Measurements from ENCODE around the gene HOXC11.

- TF ChIP-seq ATF3 (IDR thresholded peaks at IDR 0.05; ENCODE audit: borderline replicate concordance, extremely low read depth, low read depth, low read length) (no peak), YY1 (IDR thresholded peaks at IDR 0.05; ENCODE audit: low read depth, low read length) (no peak), CEBPB (IDR thresholded peaks at IDR 0.05; ENCODE audit: borderline replicate concordance in 1 of 2, low read depth in 2 of 2, low read length in 2 of 2) (no peak), CBX3 (IDR thresholded peaks at IDR 0.05; ENCODE audit: borderline replicate concordance, low read depth) (no peak), RFX5 (IDR thresholded peaks at IDR 0.05; ENCODE audit: low read depth, low read length) (no peak), KAT2A (conservative IDR thresholded peaks at IDR 0.05; ENCODE audit: control insufficient read depth, low read depth, low read length) (no peak), CTCF (IDR thresholded peaks at IDR 0.05 in 2 of 3, conservative IDR thresholded peaks at IDR 0.05 in 1 of 3; ENCODE audit: control insufficient read depth in 2 of 3, extremely low read depth in 1 of 3, insufficient read depth in 1 of 3, low read depth in 3 of 3, low read length in 3 of 3) (no peak), MXI1 (IDR thresholded peaks at IDR 0.05; ENCODE audit: low read depth, low read length) (no peak), SREBF2 (IDR thresholded peaks at IDR 0.05; ENCODE audit: low read length) (no peak), SMARCA5 (IDR thresholded peaks at IDR 0.05) (no peak), HDAC2 (IDR thresholded peaks at IDR 0.05) (no peak), BHLHE40 (IDR thresholded peaks at IDR 0.05; ENCODE audit: borderline replicate concordance in 1 of 2, low read depth in 2 of 2, low read length in 1 of 2) (no peak), ZNF274 (IDR thresholded peaks at IDR 0.05; ENCODE audit: insufficient read depth, insufficient read length) (no peak), ATF2 (IDR thresholded peaks at IDR 0.05; ENCODE audit: low read length) (no peak)
These were observed 28.6 kb downstream of the HOXC11 start for GRCh38 chr12:54001283-54002187.

Measured in GM12878 (cell line).